K562 (cell line): Measurements from ENCODE around the gene UTP14A. TPM values are rescaled to one million over a fixed set of nuclear protein-coding genes. Genes with fewer than 3 reads are reported as not detected.

ENCODE experiments used
- FOSL1 ChIP-seq: fragments of 200-800 bp; sonication (Bioruptor generic); conservative IDR thresholded peaks from 2 replicates; pipeline ENCODE4 v1.6.1; 2016; ENCODE audit warnings: missing genetic modification characterization, missing compliant biosample characterization
- polyA plus RNA-seq, 8 experiments: library from polyadenylated mRNA; depleted of rRNA in 4 of 8; stranded (reverse) in 5 of 8; unstranded in 3 of 8; fragments of >200 nt; fragmentation: Nextera tagmentation in 2 of 8; fragmentation: Illumina TruSeq in 1 of 8; extraction: Ambion mirVana in 2 of 8; extraction: Trizol in 1 of 8; gene quantifications; 2 replicates each; pipeline versions ENCODE4 v1.2.1 to v1.2.3, GENCODE V29; 2011 to 2014; ENCODE audit warnings: inconsistent platforms in 1 of 8, missing spikeins in 1 of 8
- total RNA-seq, 7 experiments: library from RNA; depleted of rRNA in 6 of 7; stranded (reverse); fragments of >200 nt in 6 of 7; fragmentation: Illumina TruSeq in 2 of 7; extraction: Trizol in 2 of 7; gene quantifications; 2 replicates each; pipeline versions ENCODE4 v1.2.1 to v1.2.3, GENCODE V29; 2011 to 2021; ENCODE audit warnings: low replicate concordance in 1 of 7
- TF ChIP-seq, protein P1 (sequence below), 2 experiments: fragments of 450-650 bp; IDR thresholded peaks; 2 replicates each; pipeline ENCODE4 v1.6.1; 2016; ENCODE audit warnings: mild to moderate bottlenecking in 2 of 2, borderline replicate concordance in 1 of 2, low read depth in 1 of 2, moderate library complexity in 1 of 2

Gene UTP14A
- total and polyA plus RNA-seq, 9 of the 15 experiments (the other 6 are each of a cell fraction or from before 2014, with no cell fraction given) = 30.5 to 91.0 (median 64.1) TPM

DNA sequence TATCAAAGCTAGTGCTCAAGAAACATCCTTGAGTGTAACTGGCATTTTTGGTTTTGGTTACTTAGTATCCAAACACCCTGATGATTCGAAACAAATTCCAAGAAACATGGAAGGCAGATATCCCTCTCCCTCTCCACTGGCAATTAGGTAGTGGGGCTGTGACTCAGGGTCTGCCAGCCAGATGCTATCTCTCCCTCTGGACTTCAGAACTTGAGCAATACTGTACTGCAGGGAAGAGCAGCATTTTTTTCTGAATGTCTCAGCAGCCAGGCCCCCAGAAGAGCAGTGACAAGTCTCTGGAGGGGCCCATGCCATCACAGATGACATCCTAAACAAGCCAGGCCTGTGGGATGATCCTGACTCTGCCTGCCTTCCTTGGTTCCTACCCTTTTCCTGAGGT lies 39.2 kb downstream of the UTP14A start (continued):
- TF ChIP-seq, protein P1, sequence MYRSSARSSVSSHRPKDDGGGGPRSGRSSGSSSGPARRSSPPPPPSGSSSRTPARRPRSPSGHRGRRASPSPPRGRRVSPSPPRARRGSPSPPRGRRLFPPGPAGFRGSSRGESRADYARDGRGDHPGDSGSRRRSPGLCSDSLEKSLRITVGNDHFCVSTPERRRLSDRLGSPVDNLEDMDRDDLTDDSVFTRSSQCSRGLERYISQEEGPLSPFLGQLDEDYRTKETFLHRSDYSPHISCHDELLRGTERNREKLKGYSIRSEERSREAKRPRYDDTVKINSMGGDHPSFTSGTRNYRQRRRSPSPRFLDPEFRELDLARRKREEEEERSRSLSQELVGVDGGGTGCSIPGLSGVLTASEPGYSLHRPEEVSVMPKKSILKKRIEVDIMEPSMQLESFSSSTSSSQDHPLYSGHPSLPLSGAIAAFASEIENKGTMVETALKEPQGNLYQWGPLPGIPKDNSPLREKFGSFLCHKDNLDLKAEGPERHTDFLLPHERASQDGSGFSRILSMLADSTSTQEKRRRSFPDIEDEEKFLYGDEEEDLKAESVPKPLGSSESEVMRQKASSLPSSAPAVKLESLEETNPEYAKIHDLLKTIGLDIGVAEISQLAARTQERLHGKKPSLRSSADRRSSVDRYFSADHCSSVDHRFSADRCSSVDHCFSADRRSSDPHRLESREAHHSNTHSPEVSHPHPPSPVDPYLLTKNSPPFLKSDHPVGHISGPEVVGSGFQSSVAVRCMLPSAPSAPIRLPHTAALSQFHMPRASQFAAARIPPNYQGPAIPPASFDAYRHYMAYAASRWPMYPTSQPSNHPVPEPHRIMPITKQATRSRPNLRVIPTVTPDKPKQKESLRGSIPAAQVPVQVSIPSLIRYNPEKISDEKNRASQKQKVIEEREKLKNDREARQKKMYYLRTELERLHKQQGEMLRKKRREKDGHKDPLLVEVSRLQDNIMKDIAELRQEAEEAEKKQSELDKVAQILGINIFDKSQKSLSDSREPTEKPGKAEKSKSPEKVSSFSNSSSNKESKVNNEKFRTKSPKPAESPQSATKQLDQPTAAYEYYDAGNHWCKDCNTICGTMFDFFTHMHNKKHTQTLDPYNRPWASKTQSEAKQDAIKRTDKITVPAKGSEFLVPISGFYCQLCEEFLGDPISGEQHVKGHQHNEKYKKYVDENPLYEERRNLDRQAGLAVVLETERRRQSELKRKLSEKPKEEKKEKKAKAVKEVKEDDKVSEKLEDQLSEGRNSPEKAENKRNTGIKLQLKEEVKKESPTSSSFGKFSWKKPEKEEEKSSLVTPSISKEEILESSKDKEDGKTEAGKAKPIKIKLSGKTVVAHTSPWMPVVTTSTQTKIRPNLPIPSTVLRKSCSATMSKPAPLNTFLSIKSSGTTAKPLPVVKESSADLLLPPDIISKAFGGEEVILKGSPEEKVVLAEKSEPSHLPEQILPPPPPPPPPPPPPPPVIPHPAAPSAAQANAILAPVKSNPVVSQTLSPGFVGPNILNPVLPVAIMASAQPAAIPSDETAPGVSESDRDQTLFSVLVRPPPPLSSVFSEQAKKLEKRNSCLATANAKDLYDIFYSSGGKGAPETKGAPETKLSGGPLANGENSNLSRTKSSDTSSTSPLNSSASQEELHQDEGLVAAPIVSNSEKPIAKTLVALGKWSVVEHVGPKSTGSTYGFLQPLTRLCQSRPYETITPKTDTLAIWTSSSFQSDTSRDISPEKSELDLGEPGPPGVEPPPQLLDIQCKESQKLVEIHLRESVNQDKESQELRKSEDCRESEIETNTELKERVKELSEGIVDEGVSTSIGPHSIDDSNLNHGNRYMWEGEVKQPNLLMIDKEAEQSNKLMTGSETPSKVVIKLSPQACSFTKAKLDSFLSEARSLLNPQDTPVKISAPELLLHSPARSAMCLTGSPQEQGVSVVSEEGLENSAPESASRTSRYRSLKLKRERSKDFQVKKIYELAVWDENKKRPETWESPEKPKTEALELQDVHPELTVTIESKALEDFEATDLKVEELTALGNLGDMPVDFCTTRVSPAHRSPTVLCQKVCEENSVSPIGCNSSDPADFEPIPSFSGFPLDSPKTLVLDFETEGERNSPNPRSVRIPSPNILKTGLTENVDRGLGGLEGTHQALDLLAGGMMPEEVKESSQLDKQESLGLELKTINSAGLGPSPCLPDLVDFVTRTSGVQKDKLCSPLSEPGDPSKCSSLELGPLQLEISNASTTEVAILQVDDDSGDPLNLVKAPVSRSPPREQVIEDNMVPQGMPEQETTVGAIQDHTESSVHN (IDR thresholded peaks at IDR 0.05; ENCODE audit: borderline replicate concordance in 1 of 2, low read depth in 1 of 2) = no peak
- TF ChIP-seq FOSL1 = peak; percentile 44; the same call in 1 of the 2 replicates
- TF ChIP-seq, all 486 proteins: peak for 3
